Osteocyte (in vitro differentiated cells): ENCODE measurements around the gene OR52D1. TPM values are rescaled to one million over a fixed set of nuclear protein-coding genes. Genes with fewer than 3 reads are reported as not detected.
A peak's percentile ranks its signal among the peaks of the same experiment; 100 is the strongest.

Experiments used
- DNase-seq: peaks from one replicate; pipeline ENCODE4 v3.0.0; 2021; ENCODE audit warnings: mixed read lengths; ENCODE audit not compliant: unreplicated experiment; ENCODE audit errors: extremely low spot score
- H3K27ac Mint-ChIP-seq: one replicate; pipeline ENCODE4 v1.8.0; 2021; ENCODE audit warnings: mild to moderate bottlenecking, mixed read lengths; ENCODE audit not compliant: unreplicated experiment
- H3K27me3 Mint-ChIP-seq: one replicate; pipeline ENCODE4 v1.8.0; 2021; ENCODE audit warnings: mixed read lengths; ENCODE audit not compliant: unreplicated experiment
- H3K36me3 Mint-ChIP-seq: one replicate; pipeline ENCODE4 v1.8.0; 2021; ENCODE audit warnings: mixed read lengths; ENCODE audit not compliant: unreplicated experiment
- H3K4me1 Mint-ChIP-seq: one replicate; pipeline ENCODE4 v1.8.0; 2021; ENCODE audit warnings: mixed read lengths; ENCODE audit not compliant: unreplicated experiment
- H3K4me3 Mint-ChIP-seq: one replicate; pipeline ENCODE4 v1.8.0; 2021; ENCODE audit warnings: mild to moderate bottlenecking, moderate library complexity, mixed read lengths; ENCODE audit not compliant: unreplicated experiment
- H3K9me3 Mint-ChIP-seq: one replicate; pipeline ENCODE4 v1.8.0; 2021; ENCODE audit warnings: mixed read lengths; ENCODE audit not compliant: unreplicated experiment
- CTCF ChIP-seq: fragments of 200-600 bp; sonication (generic); IDR thresholded peaks from 2 replicates; pipeline ENCODE4 v1.5.0; 2021; ENCODE audit warnings: antibody characterized with exemption, mild to moderate bottlenecking, moderate library complexity
- total RNA-seq: library from RNA; stranded (reverse); gene quantifications from 2 replicates; pipeline ENCODE4 v1.2.1, GENCODE V29; 2021

Gene OR52D1
- total RNA-seq, 1 donor from 2014 or later = not detected

- DNase-seq = no peak
- Mint-ChIP-seq H3K4me1 (no peaks in the 10 kb centered on the region), H3K27me3 (no peaks in the 10 kb centered on the region), H3K4me3 (no peak overlapping the region), H3K9me3 (no peaks in the 10 kb centered on the region), H3K36me3 (no peaks in the 10 kb centered on the region), H3K27ac (no peak overlapping the region)
- TF ChIP-seq CTCF = no peak
These were observed 27.4 kb upstream of the OR52D1 start for GRCh38 chr11:5460983-5461621.

GRCh38 chr11:5467527-5467926 is 21.0 kb upstream of the OR52D1 start:
- Mint-ChIP-seq H3K4me1 (no peaks in the 10 kb centered on the region), H3K27me3 (peaks cover 10% of the 10 kb centered on the region), H3K9me3 (no peaks in the 10 kb centered on the region), H3K4me3 (no peak overlapping the region), H3K27ac (no peak overlapping the region), H3K36me3 (no peaks in the 10 kb centered on the region)
- TF ChIP-seq CTCF = no peak
- DNase-seq = no peak

GRCh38 chr11:5473921-5474320 is 14.6 kb upstream of the OR52D1 start:
- DNase-seq = no peak
- H3K4me3 Mint-ChIP-seq = no peak overlapping the region
- no peak overlapping the region for H3K27ac Mint-ChIP-seq
- H3K9me3 Mint-ChIP-seq = no peaks in the 10 kb centered on the region
- H3K27me3 Mint-ChIP-seq = peaks cover 17% of the 10 kb centered on the region
- H3K36me3 Mint-ChIP-seq = no peaks in the 10 kb centered on the region
- TF ChIP-seq CTCF = no peak
- H3K4me1 Mint-ChIP-seq = no peaks in the 10 kb centered on the region

- H3K36me3 Mint-ChIP-seq = no peaks in the 10 kb centered on the region
- H3K27ac Mint-ChIP-seq = no peak overlapping the region
- no peaks in the 10 kb centered on the region for H3K4me1 Mint-ChIP-seq
- no peaks in the 10 kb centered on the region for H3K9me3 Mint-ChIP-seq
- peak; percentile 89 for TF ChIP-seq CTCF
- DNase-seq = no peak
- H3K4me3 Mint-ChIP-seq = no peak overlapping the region
- peaks cover 15% of the 10 kb centered on the region for H3K27me3 Mint-ChIP-seq
These were observed 12.2 kb upstream of the OR52D1 start for GRCh38 chr11:5476186-5476819.

DNA sequence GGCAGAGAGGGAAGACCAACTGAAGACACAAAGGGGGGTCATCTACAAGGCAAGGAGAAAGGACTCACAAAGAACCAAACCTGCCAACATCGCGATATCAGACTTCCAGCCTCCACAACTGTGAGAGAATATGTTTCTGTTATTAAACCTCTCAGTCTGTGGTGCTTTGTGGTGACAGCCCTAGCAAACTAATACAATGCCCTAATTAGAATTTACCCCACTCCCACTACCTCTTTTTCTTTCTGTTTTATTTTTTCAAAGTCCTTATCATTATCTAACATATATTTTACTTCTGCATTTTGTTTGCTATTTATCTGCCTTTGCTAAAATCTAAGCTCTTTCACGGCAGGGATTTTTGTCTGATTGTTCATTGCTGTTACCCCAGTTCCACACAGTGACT is 2.5 kb upstream of the OR52D1 start:
- Mint-ChIP-seq H3K9me3 (no peaks in the 10 kb centered on the region), H3K27ac (no peak overlapping the region), H3K27me3 (peaks cover 2% of the 10 kb centered on the region), H3K36me3 (no peaks in the 10 kb centered on the region), H3K4me1 (no peaks in the 10 kb centered on the region), H3K4me3 (no peak overlapping the region)
- no peak for TF ChIP-seq CTCF
- no peak for DNase-seq
